ENCODE results near the gene RNF113A. TPM values are rescaled to one million over a fixed set of nuclear protein-coding genes. Genes with fewer than 3 reads are reported as not detected.
"Not testable (repeated sequence)": the region's sequence is repeated elsewhere in the genome, so short reads cannot be mapped to it uniquely, and the experiment has no call there.

The RNF113A gene
- total and polyA plus RNA-seq, 4 donors = 8.8 to 18.5 (median 16.9) TPM

- DNase-seq (ENCODE audit: low read depth in 4 of 6, low spot score in 6 of 6); H3K36me3 ChIP-seq (ENCODE audit: control insufficient read depth, insufficient read depth, low read length); H3K4me1 ChIP-seq (ENCODE audit: control insufficient read depth, insufficient read depth, low read length); H3K4me3 ChIP-seq (ENCODE audit: low read depth, low read length); H3K27me3 ChIP-seq (ENCODE audit: control insufficient read depth, insufficient read depth, low read length); H3K27ac ChIP-seq (ENCODE audit: low read depth, low read length); H3K9me3 ChIP-seq (ENCODE audit: control insufficient read depth, insufficient read depth, low read length): not testable (repeated sequence)
- WGBS (ENCODE audit: insufficient coverage) = 78% methylated on average over 26 of the region's 36 CpGs
Measured at GRCh38 chrX:119890626-119891025, 19.1 kb upstream of the RNF113A start.

GRCh38 chrX:119887721-119888425, 16.3 kb upstream of the RNF113A start:
- no peak overlapping the region for H3K4me3 ChIP-seq (ENCODE audit: low read depth, low read length)
- no peaks in the 10 kb centered on the region for H3K36me3 ChIP-seq (ENCODE audit: control insufficient read depth, insufficient read depth, low read length)
- H3K4me1 ChIP-seq (ENCODE audit: control insufficient read depth, insufficient read depth, low read length) = peaks cover 8% of the 10 kb centered on the region
- H3K9me3 ChIP-seq (ENCODE audit: control insufficient read depth, insufficient read depth, low read length) = no peaks in the 10 kb centered on the region
- 32% methylated on average over 34 of the region's 40 CpGs for WGBS (ENCODE audit: insufficient coverage)
- no peak overlapping the region for H3K27ac ChIP-seq (ENCODE audit: low read depth, low read length)
- DNase-seq (ENCODE audit: low read depth in 4 of 6, low spot score in 6 of 6) = peak in 2 of 6 donors; percentile 51 to 52
- no peaks in the 10 kb centered on the region for H3K27me3 ChIP-seq (ENCODE audit: control insufficient read depth, insufficient read depth, low read length)

- Histone ChIP-seq H3K4me3 (ENCODE audit: low read depth, low read length) (no peak overlapping the region), H3K36me3 (ENCODE audit: control insufficient read depth, insufficient read depth, low read length) (no peaks in the 10 kb centered on the region), H3K4me1 (ENCODE audit: control insufficient read depth, insufficient read depth, low read length) (peaks cover 8% of the 10 kb centered on the region), H3K27me3 (ENCODE audit: control insufficient read depth, insufficient read depth, low read length) (no peaks in the 10 kb centered on the region), H3K9me3 (ENCODE audit: control insufficient read depth, insufficient read depth, low read length) (no peaks in the 10 kb centered on the region), H3K27ac (ENCODE audit: low read depth, low read length) (no peak overlapping the region)
- 72% methylated on average over 4 of the region's 11 CpGs for WGBS (ENCODE audit: insufficient coverage)
- DNase-seq (ENCODE audit: low read depth in 4 of 6, low spot score in 6 of 6) = no peak
Measured at GRCh38 chrX:119885554-119886428, 14.3 kb upstream of the RNF113A start.

GRCh38 chrX:119880552-119881437, 9.3 kb upstream of the RNF113A start:
- Histone ChIP-seq H3K27me3 (ENCODE audit: control insufficient read depth, insufficient read depth, low read length) (no peaks in the 10 kb centered on the region), H3K4me3 (ENCODE audit: low read depth, low read length) (no peak overlapping the region), H3K9me3 (ENCODE audit: control insufficient read depth, insufficient read depth, low read length) (no peaks in the 10 kb centered on the region), H3K4me1 (ENCODE audit: control insufficient read depth, insufficient read depth, low read length) (no peaks in the 10 kb centered on the region), H3K36me3 (ENCODE audit: control insufficient read depth, insufficient read depth, low read length) (no peaks in the 10 kb centered on the region), H3K27ac (ENCODE audit: low read depth, low read length) (no peak overlapping the region)
- 53% methylated on average over 10 of the region's 11 CpGs for WGBS (ENCODE audit: insufficient coverage)
- peak in 2 of 6 donors; percentile 56 to 72 for DNase-seq (ENCODE audit: low read depth in 4 of 6, low spot score in 6 of 6)

- DNase-seq (ENCODE audit: low read depth in 4 of 6, low spot score in 6 of 6) = no peak
- no peak overlapping the region for H3K27ac ChIP-seq (ENCODE audit: low read depth, low read length)
- no peaks in the 10 kb centered on the region for H3K4me1 ChIP-seq (ENCODE audit: control insufficient read depth, insufficient read depth, low read length)
- 50% methylated on average over 1 of the region's 5 CpGs for WGBS (ENCODE audit: insufficient coverage)
- no peaks in the 10 kb centered on the region for H3K27me3 ChIP-seq (ENCODE audit: control insufficient read depth, insufficient read depth, low read length)
- H3K4me3 ChIP-seq (ENCODE audit: low read depth, low read length) = no peak overlapping the region
- H3K36me3 ChIP-seq (ENCODE audit: control insufficient read depth, insufficient read depth, low read length) = no peaks in the 10 kb centered on the region
- no peaks in the 10 kb centered on the region for H3K9me3 ChIP-seq (ENCODE audit: control insufficient read depth, insufficient read depth, low read length)
Measured at GRCh38 chrX:119880076-119880475, 8.5 kb upstream of the RNF113A start.

GRCh38 chrX:119878740-119879139, 7.2 kb upstream of the RNF113A start:
- no CpG with 5 or more reads among the region's 2 CpGs for WGBS (ENCODE audit: insufficient coverage)
- Histone ChIP-seq H3K9me3 (ENCODE audit: control insufficient read depth, insufficient read depth, low read length) (no peaks in the 10 kb centered on the region), H3K27ac (ENCODE audit: low read depth, low read length) (no peak overlapping the region), H3K4me1 (ENCODE audit: control insufficient read depth, insufficient read depth, low read length) (no peaks in the 10 kb centered on the region), H3K4me3 (ENCODE audit: low read depth, low read length) (no peak overlapping the region), H3K36me3 (ENCODE audit: control insufficient read depth, insufficient read depth, low read length) (no peaks in the 10 kb centered on the region), H3K27me3 (ENCODE audit: control insufficient read depth, insufficient read depth, low read length) (no peaks in the 10 kb centered on the region)
- no peak for DNase-seq (ENCODE audit: low read depth in 4 of 6, low spot score in 6 of 6)

GRCh38 chrX:119871245-119871598, 311 bp downstream of the RNF113A start:
- no peaks in the 10 kb centered on the region for H3K27me3 ChIP-seq (ENCODE audit: control insufficient read depth, insufficient read depth, low read length)
- H3K36me3 ChIP-seq (ENCODE audit: control insufficient read depth, insufficient read depth, low read length) = peaks cover 6% of the 10 kb centered on the region
- H3K9me3 ChIP-seq (ENCODE audit: control insufficient read depth, insufficient read depth, low read length) = peaks cover 2% of the 10 kb centered on the region
- 23% methylated on average over 26 of the region's 26 CpGs for WGBS (ENCODE audit: insufficient coverage)
- peaks cover 5% of the 10 kb centered on the region for H3K4me1 ChIP-seq (ENCODE audit: control insufficient read depth, insufficient read depth, low read length)
- H3K27ac ChIP-seq (ENCODE audit: low read depth, low read length) = peak overlapping the region; percentile 93
- no peak for DNase-seq (ENCODE audit: low read depth in 4 of 6, low spot score in 6 of 6)
- H3K4me3 ChIP-seq (ENCODE audit: low read depth, low read length) = peak overlapping the region; percentile 69

- Histone ChIP-seq H3K27me3 (ENCODE audit: control insufficient read depth, insufficient read depth, low read length) (no peaks in the 10 kb centered on the region), H3K4me1 (ENCODE audit: control insufficient read depth, insufficient read depth, low read length) (peaks cover 5% of the 10 kb centered on the region), H3K9me3 (ENCODE audit: control insufficient read depth, insufficient read depth, low read length) (peaks cover 2% of the 10 kb centered on the region), H3K27ac (ENCODE audit: low read depth, low read length) (peak overlapping the region; percentile 93), H3K36me3 (ENCODE audit: control insufficient read depth, insufficient read depth, low read length) (peaks cover 6% of the 10 kb centered on the region), H3K4me3 (ENCODE audit: low read depth, low read length) (peak overlapping the region; percentile 69)
- 27% methylated on average over 19 of the region's 25 CpGs for WGBS (ENCODE audit: insufficient coverage)
- peak in 2 of 6 donors; percentile 46 to 75 for DNase-seq (ENCODE audit: low read depth in 4 of 6, low spot score in 6 of 6)
Measured at GRCh38 chrX:119870626-119871131, 854 bp downstream of the RNF113A start.

- Histone ChIP-seq H3K9me3 (ENCODE audit: control insufficient read depth, insufficient read depth, low read length) (no peaks in the 10 kb centered on the region), H3K27me3 (ENCODE audit: control insufficient read depth, insufficient read depth, low read length) (no peaks in the 10 kb centered on the region), H3K4me3 (ENCODE audit: low read depth, low read length) (peak overlapping the region; percentile 72), H3K36me3 (ENCODE audit: control insufficient read depth, insufficient read depth, low read length) (peaks cover 2% of the 10 kb centered on the region), H3K27ac (ENCODE audit: low read depth, low read length) (peak overlapping the region; percentile 69), H3K4me1 (ENCODE audit: control insufficient read depth, insufficient read depth, low read length) (no peaks in the 10 kb centered on the region)
- WGBS (ENCODE audit: insufficient coverage) = no CpG with 5 or more reads among the region's 10 CpGs
- peak in 1 of 6 donors; percentile 18 for DNase-seq (ENCODE audit: low read depth in 4 of 6, low spot score in 6 of 6)
Measured at GRCh38 chrX:119853444-119853843, 18.1 kb downstream of the RNF113A start.
